Endothelial cell of umbilical vein (primary cell): ENCODE data around the gene PIF1.
"Not testable (repeated sequence)": the region's sequence is repeated elsewhere in the genome, so short reads cannot be mapped to it uniquely, and the experiment has no call there.

Experiments used
- EZH2 ChIP-seq: IDR thresholded peaks from 2 replicates; pipeline ENCODE4 v1.6.1; 2012; ENCODE audit warnings: borderline replicate concordance, low read depth, mild to moderate bottlenecking, moderate library complexity, low read length, inconsistent platforms; ENCODE audit not compliant: severe bottlenecking
- POLR2AphosphoS5 ChIP-seq: IDR thresholded peaks from 2 replicates; pipeline ENCODE4 v1.6.1; 2012; ENCODE audit warnings: low read depth, mild to moderate bottlenecking, control low read depth, low read length, moderate library complexity; ENCODE audit not compliant: insufficient read depth
- TF ChIP-seq, protein P1 (sequence below), 2 donors: IDR thresholded peaks; 1 replicate in 1 of 2; 2 replicates in 1 of 2; pipeline ENCODE4 v1.5.1; 2011; ENCODE audit warnings: low read length in 2 of 2, mild to moderate bottlenecking in 2 of 2, moderate library complexity in 2 of 2, control low read depth in 1 of 2, inconsistent platforms in 1 of 2, low read depth in 1 of 2; ENCODE audit not compliant: insufficient read depth in 1 of 2; ENCODE audit errors: extremely low read depth in 1 of 2
- TF ChIP-seq, protein P2 (sequence below): IDR thresholded peaks from 2 replicates; pipeline ENCODE4 v1.6.1; 2011; ENCODE audit not compliant: insufficient read depth, insufficient read length

DNA sequence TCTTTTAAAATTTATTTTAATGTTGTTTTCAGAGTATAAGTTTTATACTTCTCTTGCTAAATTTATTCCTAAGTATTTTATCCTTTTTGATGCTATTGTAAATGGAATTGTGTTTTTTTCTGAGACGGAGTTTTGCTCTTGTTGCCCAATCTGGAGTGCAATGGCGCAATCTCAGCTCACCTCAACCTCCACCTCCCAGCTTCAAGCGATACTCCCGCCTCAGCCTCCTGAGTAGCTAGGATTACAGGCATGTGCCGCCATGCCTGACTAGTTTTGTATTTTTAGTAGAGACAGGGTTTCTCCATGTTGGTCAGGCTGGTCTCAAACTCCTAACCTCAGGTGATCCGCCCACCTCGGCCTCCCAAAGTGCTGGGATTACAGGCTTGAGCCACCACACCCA, 30.1 kb downstream of the PIF1 start:
- TF ChIP-seq POLR2AphosphoS5, EZH2: not testable (repeated sequence)
- TF ChIP-seq, protein P1, sequence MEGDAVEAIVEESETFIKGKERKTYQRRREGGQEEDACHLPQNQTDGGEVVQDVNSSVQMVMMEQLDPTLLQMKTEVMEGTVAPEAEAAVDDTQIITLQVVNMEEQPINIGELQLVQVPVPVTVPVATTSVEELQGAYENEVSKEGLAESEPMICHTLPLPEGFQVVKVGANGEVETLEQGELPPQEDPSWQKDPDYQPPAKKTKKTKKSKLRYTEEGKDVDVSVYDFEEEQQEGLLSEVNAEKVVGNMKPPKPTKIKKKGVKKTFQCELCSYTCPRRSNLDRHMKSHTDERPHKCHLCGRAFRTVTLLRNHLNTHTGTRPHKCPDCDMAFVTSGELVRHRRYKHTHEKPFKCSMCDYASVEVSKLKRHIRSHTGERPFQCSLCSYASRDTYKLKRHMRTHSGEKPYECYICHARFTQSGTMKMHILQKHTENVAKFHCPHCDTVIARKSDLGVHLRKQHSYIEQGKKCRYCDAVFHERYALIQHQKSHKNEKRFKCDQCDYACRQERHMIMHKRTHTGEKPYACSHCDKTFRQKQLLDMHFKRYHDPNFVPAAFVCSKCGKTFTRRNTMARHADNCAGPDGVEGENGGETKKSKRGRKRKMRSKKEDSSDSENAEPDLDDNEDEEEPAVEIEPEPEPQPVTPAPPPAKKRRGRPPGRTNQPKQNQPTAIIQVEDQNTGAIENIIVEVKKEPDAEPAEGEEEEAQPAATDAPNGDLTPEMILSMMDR (IDR thresholded peaks at IDR 0.05; ENCODE audit: extremely low read depth in 1 of 2, insufficient read depth in 1 of 2, low read depth in 1 of 2, low read length in 2 of 2): not testable (repeated sequence)
- TF ChIP-seq, protein P2, sequence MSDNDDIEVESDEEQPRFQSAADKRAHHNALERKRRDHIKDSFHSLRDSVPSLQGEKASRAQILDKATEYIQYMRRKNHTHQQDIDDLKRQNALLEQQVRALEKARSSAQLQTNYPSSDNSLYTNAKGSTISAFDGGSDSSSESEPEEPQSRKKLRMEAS: not testable (repeated sequence)
